Left ventricle myocardium inferior (tissue), 1 donor: Measurements from ENCODE around the gene PRKG1. TPM values are rescaled to one million over a fixed set of nuclear protein-coding genes. Genes with fewer than 3 reads are reported as not detected.

Experiments
- DNase-seq: peaks from one replicate; pipeline ENCODE4 v3.0.0-alpha.2; 2020
- H3K27ac ChIP-seq: fragments of 200-600 bp; replicated peaks from 2 replicates; pipeline ENCODE4 v1.8.0; 2021
- H3K27me3 ChIP-seq: fragments of 200-600 bp; 2 replicates; pipeline ENCODE4 v1.8.0; 2021; ENCODE audit warnings: low read depth
- H3K36me3 ChIP-seq: fragments of 200-600 bp; 2 replicates; pipeline ENCODE4 v1.8.0; 2021
- H3K4me1 ChIP-seq: fragments of 200-600 bp; 2 replicates; pipeline ENCODE4 v1.8.0; 2021
- H3K4me3 ChIP-seq: fragments of 200-600 bp; 2 replicates; pipeline ENCODE4 v1.8.0; 2021; ENCODE audit warnings: mild to moderate bottlenecking, moderate library complexity
- H3K9me3 ChIP-seq: fragments of 200-600 bp; replicated peaks from 2 replicates; pipeline ENCODE4 v1.8.0; 2021
- CTCF ChIP-seq: fragments of 200-600 bp; IDR thresholded peaks from 2 replicates; pipeline ENCODE4 v1.8.0; 2021; ENCODE audit warnings: antibody characterized with exemption, mild to moderate bottlenecking, borderline replicate concordance
- intact Hi-C: fragments of 100-400 bp; cut with micrococcal nuclease; formaldehyde crosslinking; loops from one replicate; pipeline ENCODE4 v1.11.0; 2022
- total RNA-seq: library from RNA; stranded (reverse); fragmentation: NEBNext Ultra II Directional; extraction: Animal tissue kit (Norgen Biotek cat#: 25700); gene quantifications from one replicate; pipeline ENCODE4 v1.2.1, GENCODE V29; 2021
- donor health status: DM: no; HTN: yes; CAD: no; lungs with severe emphysema.

The PRKG1 gene
- total RNA-seq, 1 donor from 2014 or later = 38.9 TPM

GRCh38 chr10:51918440-51918839 lies 844.2 kb downstream of the PRKG1 start:
- Histone ChIP-seq H3K27ac (no peak overlapping the region), H3K36me3 (no peaks in the 10 kb centered on the region), H3K4me3 (no peak overlapping the region), H3K27me3 (no peaks in the 10 kb centered on the region), H3K9me3 (no peaks in the 10 kb centered on the region), H3K4me1 (peaks cover 9% of the 10 kb centered on the region)
- intact Hi-C loops = no loop called here
- TF ChIP-seq CTCF = no peak
- no peak for DNase-seq

- Histone ChIP-seq H3K9me3 (peaks cover under 1% of the 10 kb centered on the region), H3K4me1 (peaks cover 9% of the 10 kb centered on the region), H3K36me3 (no peaks in the 10 kb centered on the region), H3K4me3 (no peak overlapping the region), H3K27ac (no peak overlapping the region), H3K27me3 (no peaks in the 10 kb centered on the region)
- intact Hi-C loops = no loop called here
- TF ChIP-seq CTCF = no peak
- no peak for DNase-seq
These were observed 844.6 kb downstream of the PRKG1 start for GRCh38 chr10:51918884-51919325.

GRCh38 chr10:51920672-51921071 lies 846.4 kb downstream of the PRKG1 start:
- Histone ChIP-seq H3K4me3 (no peak overlapping the region), H3K36me3 (no peaks in the 10 kb centered on the region), H3K27ac (no peak overlapping the region), H3K4me1 (peaks cover 9% of the 10 kb centered on the region), H3K27me3 (no peaks in the 10 kb centered on the region), H3K9me3 (peaks cover 6% of the 10 kb centered on the region)
- TF ChIP-seq CTCF = no peak
- no peak for DNase-seq
- intact Hi-C loops = no loop called here

GRCh38 chr10:51924359-51924758 lies 850.1 kb downstream of the PRKG1 start:
- no peak for DNase-seq
- peaks cover 6% of the 10 kb centered on the region for H3K9me3 ChIP-seq
- intact Hi-C loops = no loop called here
- H3K4me3 ChIP-seq = no peak overlapping the region
- no peak overlapping the region for H3K27ac ChIP-seq
- TF ChIP-seq CTCF = no peak
- H3K4me1 ChIP-seq = no peaks in the 10 kb centered on the region
- no peaks in the 10 kb centered on the region for H3K36me3 ChIP-seq
- H3K27me3 ChIP-seq = no peaks in the 10 kb centered on the region

- no peak for DNase-seq
- Histone ChIP-seq H3K27ac (no peak overlapping the region), H3K36me3 (no peaks in the 10 kb centered on the region), H3K4me1 (no peaks in the 10 kb centered on the region), H3K27me3 (no peaks in the 10 kb centered on the region), H3K9me3 (peaks cover 6% of the 10 kb centered on the region), H3K4me3 (no peak overlapping the region)
- intact Hi-C loops = no loop called here
- no peak for TF ChIP-seq CTCF
These were observed 852.0 kb downstream of the PRKG1 start for GRCh38 chr10:51926337-51926736.

- intact Hi-C loops = no loop called here
These were observed 853.9 kb downstream of the PRKG1 start for GRCh38 chr10:51928162-51928561.

More at GRCh38 chr10:51928162-51928561, 853.9 kb downstream of the PRKG1 start:
- H3K27me3 ChIP-seq = no peaks in the 10 kb centered on the region
- no peak overlapping the region for H3K4me3 ChIP-seq
- H3K4me1 ChIP-seq = no peaks in the 10 kb centered on the region
- H3K36me3 ChIP-seq = no peaks in the 10 kb centered on the region
- H3K9me3 ChIP-seq = peaks cover 6% of the 10 kb centered on the region
- TF ChIP-seq CTCF = no peak
- DNase-seq = no peak
- no peak overlapping the region for H3K27ac ChIP-seq
